BLaER1 treated with 17β-estradiol and CSF1 and Interleukin-3, amounts not matched to agents 10 nM and 100 nM (cell line): ENCODE results near the gene DNAH2.

Source experiments
- H3K27ac ChIP-seq, 11 experiments: shearing (Covaris generic); formaldehyde crosslinking; 2 replicates each; pipeline ENCODE4 v1.8.1; 2022
- H3K27me3 ChIP-seq, 11 experiments: shearing (Covaris generic); formaldehyde crosslinking; 2 replicates each; pipeline ENCODE4 v1.8.1; 2022
- H3K36me3 ChIP-seq, 11 experiments: shearing (Covaris generic); formaldehyde crosslinking; 2 replicates each; pipeline ENCODE4 v1.8.1; 2022
- H3K4me1 ChIP-seq, 10 experiments: shearing (Covaris generic); formaldehyde crosslinking; 2 replicates each; pipeline ENCODE4 v1.8.1; 2022
- H3K4me2 ChIP-seq, 11 experiments: shearing (Covaris generic); formaldehyde crosslinking; 2 replicates each; pipeline ENCODE4 v1.8.1; 2022
- H3K4me3 ChIP-seq, 10 experiments: shearing (Covaris generic); formaldehyde crosslinking; 2 replicates each; pipeline ENCODE4 v1.8.1; 2022
- H3K9ac ChIP-seq, 11 experiments: shearing (Covaris generic); formaldehyde crosslinking; 2 replicates each; pipeline ENCODE4 v1.8.1; 2022
- H3K9me3 ChIP-seq, 11 experiments: shearing (Covaris generic); formaldehyde crosslinking; replicated peaks in 1 of 11; 2 replicates each; pipeline ENCODE4 v1.8.1; 2022
- H4K20me1 ChIP-seq, 11 experiments: shearing (Covaris generic); formaldehyde crosslinking; 2 replicates each; pipeline ENCODE4 v1.8.1; 2022
- Cebpa-rat ChIP-seq, 11 experiments: shearing (Covaris generic); IDR thresholded peaks; 2 replicates each; pipeline ENCODE4 v1.8.1; 2022

DNAH2 gene

DNA sequence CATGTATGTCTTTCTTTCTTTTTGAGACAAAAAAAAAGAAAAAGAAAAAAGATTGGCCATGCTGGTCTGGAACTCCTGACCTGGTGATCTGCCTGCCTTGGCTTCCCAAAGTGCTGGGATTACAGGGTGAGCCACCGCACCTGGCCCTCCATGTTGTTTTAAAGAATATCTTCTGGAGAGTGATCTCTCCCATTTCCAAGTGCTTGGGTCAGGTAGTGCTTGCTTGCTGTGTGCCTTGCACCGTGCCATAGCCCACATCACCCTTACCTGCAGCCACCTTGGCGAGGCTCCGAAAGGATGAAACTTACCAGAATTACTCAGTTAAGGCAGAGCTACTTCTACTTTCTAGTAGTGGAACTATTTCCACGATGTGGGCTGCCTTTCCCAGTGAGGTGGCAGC, 97.4 kb downstream of the DNAH2 start:
- Histone ChIP-seq H3K4me2 (no peak overlapping the region), H3K9ac (no peak overlapping the region), H3K4me3 (no peak overlapping the region), H3K27ac (no peak overlapping the region), H3K9me3 (no peaks in the 10 kb centered on the region), H3K36me3 (no peaks in the 10 kb centered on the region), H3K4me1 (peaks cover 0 to 18% (median 8%) of the 10 kb centered on the region in 10 experiments; a peak in 17 of 20 replicates), H3K27me3 (no peaks in the 10 kb centered on the region), H4K20me1 (no peaks in the 10 kb centered on the region)
- TF ChIP-seq Cebpa-rat (IDR thresholded peaks at IDR 0.05): no peak

DNA sequence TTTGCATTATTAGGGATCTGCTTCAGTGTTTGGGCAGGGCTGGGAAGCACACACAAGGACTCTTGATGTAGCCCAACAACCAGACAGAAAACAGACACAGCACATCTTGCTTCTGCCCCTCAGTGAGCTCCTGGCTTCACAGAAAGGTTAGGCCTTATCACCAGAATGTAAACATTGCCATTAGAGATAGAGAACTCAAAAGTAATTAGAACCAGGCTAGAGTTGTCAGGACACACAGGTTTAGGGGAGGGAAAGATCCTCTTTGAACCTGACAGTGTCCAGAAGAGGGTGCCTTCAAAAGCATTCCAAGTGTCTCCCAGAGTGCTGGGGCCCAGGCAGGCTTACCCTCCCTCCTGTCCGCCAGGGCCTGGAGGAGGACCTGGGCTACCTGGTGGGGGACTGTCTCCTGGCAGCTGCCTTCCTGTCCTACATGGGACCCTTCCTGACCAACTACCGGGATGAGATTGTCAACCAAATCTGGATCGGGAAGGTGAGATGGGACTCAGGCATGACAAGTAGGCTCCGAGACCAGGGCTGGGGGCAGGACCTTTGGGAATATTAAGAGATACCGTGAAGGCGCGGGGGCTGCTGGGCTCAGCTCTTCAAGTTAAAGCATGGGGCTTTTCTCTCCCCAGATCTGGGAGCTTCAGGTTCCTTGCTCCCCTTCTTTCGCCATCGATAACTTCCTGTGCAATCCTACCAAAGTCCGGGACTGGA, 99.5 kb downstream of the DNAH2 start:
- no peaks in the 10 kb centered on the region for H3K36me3 ChIP-seq
- no peaks in the 10 kb centered on the region for H4K20me1 ChIP-seq
- no peak for TF ChIP-seq Cebpa-rat (IDR thresholded peaks at IDR 0.05)
- no peaks in the 10 kb centered on the region for H3K4me1 ChIP-seq
- no peak overlapping the region for H3K4me2 ChIP-seq
- no peak overlapping the region for H3K27ac ChIP-seq
- no peak overlapping the region for H3K4me3 ChIP-seq
- no peaks in the 10 kb centered on the region for H3K27me3 ChIP-seq
- H3K9me3 ChIP-seq: no peaks in the 10 kb centered on the region
- H3K9ac ChIP-seq: no peak overlapping the region

DNA sequence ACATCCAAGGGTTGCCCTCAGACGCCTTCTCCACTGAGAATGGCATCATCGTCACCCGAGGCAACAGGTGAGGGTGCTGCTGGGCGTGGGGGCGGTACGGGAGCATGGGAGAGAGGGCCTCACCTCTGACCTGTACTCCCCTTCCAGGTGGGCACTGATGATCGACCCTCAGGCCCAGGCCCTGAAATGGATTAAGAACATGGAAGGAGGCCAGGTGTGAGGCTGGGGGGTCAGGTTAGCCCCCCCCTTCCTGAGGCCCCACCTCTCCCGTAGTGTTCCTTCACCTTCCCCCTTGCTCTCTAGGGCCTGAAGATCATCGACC, 100.1 kb downstream of the DNAH2 start:
- no peak for TF ChIP-seq Cebpa-rat (IDR thresholded peaks at IDR 0.05)
- no peak overlapping the region for H3K27ac ChIP-seq
- H3K9ac ChIP-seq: no peak overlapping the region
- no peaks in the 10 kb centered on the region for H4K20me1 ChIP-seq
- H3K4me3 ChIP-seq: no peak overlapping the region
- H3K36me3 ChIP-seq: no peaks in the 10 kb centered on the region
- no peaks in the 10 kb centered on the region for H3K27me3 ChIP-seq
- H3K4me1 ChIP-seq: no peaks in the 10 kb centered on the region
- H3K9me3 ChIP-seq: no peaks in the 10 kb centered on the region
- no peak overlapping the region for H3K4me2 ChIP-seq

DNA sequence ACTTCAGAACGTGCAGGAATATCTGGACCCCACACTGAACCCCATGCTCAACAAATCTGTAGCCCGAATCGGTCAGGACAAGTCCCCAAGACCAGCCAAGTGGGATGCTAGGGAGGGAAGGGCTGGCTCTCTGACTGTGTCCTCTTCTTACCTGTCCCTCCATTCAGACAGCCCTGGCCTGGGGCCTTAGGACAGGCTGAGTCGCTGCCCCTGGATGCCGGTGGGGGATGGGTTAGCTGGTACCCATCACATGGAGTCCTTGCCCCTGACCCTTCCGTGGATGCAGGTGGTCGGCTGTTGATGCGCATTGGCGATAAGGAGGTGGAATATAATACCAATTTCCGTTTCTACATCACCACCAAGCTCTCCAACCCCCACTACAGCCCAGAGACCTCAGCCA, 100.5 kb downstream of the DNAH2 start:
- Histone ChIP-seq H3K27ac (no peak overlapping the region), H3K27me3 (no peaks in the 10 kb centered on the region), H4K20me1 (no peaks in the 10 kb centered on the region), H3K9ac (no peak overlapping the region), H3K4me3 (no peak overlapping the region), H3K4me1 (no peaks in the 10 kb centered on the region), H3K4me2 (no peak overlapping the region), H3K36me3 (no peaks in the 10 kb centered on the region), H3K9me3 (no peaks in the 10 kb centered on the region)
- TF ChIP-seq Cebpa-rat (IDR thresholded peaks at IDR 0.05): no peak

DNA sequence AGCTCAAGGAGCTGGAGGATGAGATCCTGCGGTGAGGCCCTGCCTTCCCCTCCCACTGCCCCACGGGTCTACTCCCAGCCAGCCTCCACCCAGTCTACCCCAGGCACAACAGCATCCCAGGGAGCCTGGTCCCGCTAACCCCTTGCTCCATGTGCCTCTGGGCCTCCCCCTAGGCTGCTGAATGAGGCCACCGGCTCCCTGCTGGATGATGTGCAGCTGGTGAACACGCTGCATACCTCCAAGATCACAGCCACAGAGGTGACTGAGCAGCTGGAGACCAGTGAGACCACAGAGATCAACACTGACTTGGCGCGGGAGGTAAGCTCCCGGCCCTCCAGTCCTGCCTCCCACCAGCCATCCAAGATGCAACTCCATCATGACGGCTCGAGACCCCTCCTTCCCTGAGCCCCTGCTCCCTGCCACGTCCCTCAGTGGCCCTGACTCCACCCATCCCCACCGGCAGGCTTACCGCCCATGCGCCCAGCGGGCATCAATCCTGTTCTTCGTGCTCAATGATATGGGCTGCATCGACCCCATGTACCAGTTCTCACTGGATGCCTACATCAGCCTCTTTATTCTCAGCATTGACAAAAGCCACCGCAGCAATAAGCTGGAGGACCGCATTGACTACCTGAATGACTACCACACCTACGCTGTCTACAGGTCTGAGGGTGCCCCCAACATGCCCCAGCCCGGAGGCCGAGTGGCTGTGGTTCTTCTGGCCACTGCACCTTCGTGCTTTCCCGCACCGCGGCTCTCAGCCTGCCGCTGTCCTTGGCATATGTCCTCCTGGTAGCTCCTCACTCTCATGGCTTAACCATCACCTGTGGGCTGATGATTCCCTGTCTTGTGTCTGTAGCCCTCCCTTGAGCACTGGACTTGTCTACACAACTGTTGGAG, 101.5 kb downstream of the DNAH2 start:
- H3K9me3 ChIP-seq: no peaks in the 10 kb centered on the region
- no peaks in the 10 kb centered on the region for H3K36me3 ChIP-seq
- no peak for TF ChIP-seq Cebpa-rat (IDR thresholded peaks at IDR 0.05)
- H3K4me2 ChIP-seq: no peak overlapping the region
- H3K27ac ChIP-seq: no peak overlapping the region
- H3K4me1 ChIP-seq: no peaks in the 10 kb centered on the region
- no peak overlapping the region for H3K9ac ChIP-seq
- no peaks in the 10 kb centered on the region for H4K20me1 ChIP-seq
- H3K27me3 ChIP-seq: no peaks in the 10 kb centered on the region
- H3K4me3 ChIP-seq: no peak overlapping the region

GRCh38 chr17:7820231-7820630, 102.7 kb downstream of the DNAH2 start:
- TF ChIP-seq Cebpa-rat (IDR thresholded peaks at IDR 0.05): no peak

DNA sequence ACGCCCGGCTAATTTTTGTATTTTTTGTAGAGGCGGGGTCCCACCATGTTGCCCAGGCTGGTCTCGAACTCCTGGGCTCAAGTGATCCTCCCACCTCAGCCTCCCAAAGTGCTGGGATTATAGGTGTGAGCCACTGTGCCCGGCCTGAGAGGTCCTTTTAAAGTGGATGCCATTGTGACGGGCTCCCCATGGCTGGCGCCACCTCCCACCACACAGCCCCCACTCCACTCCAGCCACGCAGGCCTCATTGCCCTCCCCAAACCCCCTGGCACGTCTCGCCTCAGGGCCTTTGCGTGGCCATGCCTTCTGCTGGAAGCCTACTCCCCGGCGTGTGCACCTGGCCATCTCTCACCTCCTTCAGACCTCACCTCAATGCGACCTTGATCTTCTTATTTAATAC, 104.6 kb downstream of the DNAH2 start:
- Histone ChIP-seq H3K4me1 (peaks cover 4 to 14% (median 9%) of the 10 kb centered on the region in 10 experiments; a peak in 17 of 20 replicates), H3K27me3 (no peaks in the 10 kb centered on the region), H3K36me3 (no peaks in the 10 kb centered on the region), H3K4me2 (no peak overlapping the region), H3K27ac (no peak overlapping the region), H3K4me3 (no peak overlapping the region), H3K9me3 (no peaks in the 10 kb centered on the region), H3K9ac (peak overlapping the region in 1 of 11 experiments; percentile 20; a peak in 1 of 22 replicates), H4K20me1 (no peaks in the 10 kb centered on the region)
- TF ChIP-seq Cebpa-rat (IDR thresholded peaks at IDR 0.05): no peak

More at GRCh38 chr17:7820231-7820630, 102.7 kb downstream of the DNAH2 start:
- H3K27ac ChIP-seq: no peak overlapping the region
- H3K9me3 ChIP-seq: no peaks in the 10 kb centered on the region
- H3K27me3 ChIP-seq: no peaks in the 10 kb centered on the region
- no peaks in the 10 kb centered on the region for H4K20me1 ChIP-seq
- no peak overlapping the region for H3K9ac ChIP-seq
- peaks cover 4 to 11% (median 9%) of the 10 kb centered on the region in 10 experiments; a peak in 17 of 20 replicates for H3K4me1 ChIP-seq
- no peak overlapping the region for H3K4me2 ChIP-seq
- H3K36me3 ChIP-seq: no peaks in the 10 kb centered on the region
- H3K4me3 ChIP-seq: no peak overlapping the region

DNA sequence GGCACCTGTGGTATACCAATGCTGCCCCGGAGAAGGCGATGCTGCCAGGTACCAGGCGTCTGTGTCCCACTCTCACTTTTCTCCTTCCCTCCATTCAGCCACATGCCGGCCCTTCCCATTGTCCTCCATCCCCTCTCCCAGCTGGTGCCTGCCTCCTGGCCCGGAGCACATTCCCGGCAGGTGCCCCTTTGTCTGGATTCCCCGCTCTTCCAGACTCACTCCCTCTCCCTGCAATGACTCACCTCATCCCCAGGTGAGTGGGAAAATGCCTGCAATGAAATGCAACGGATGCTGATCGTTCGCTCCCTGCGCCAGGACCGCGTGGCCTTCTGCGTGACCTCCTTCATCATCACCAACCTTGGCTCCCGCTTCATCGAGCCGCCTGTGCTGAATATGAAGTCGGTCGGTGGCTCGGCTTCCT, 106.0 kb downstream of the DNAH2 start:
- Histone ChIP-seq H3K9me3 (no peaks in the 10 kb centered on the region), H3K4me1 (peaks cover 4 to 14% (median 9%) of the 10 kb centered on the region in 10 experiments; a peak in 17 of 20 replicates), H3K4me3 (no peak overlapping the region), H3K9ac (no peak overlapping the region), H3K36me3 (no peaks in the 10 kb centered on the region), H3K27me3 (no peaks in the 10 kb centered on the region), H3K27ac (no peak overlapping the region), H4K20me1 (no peaks in the 10 kb centered on the region), H3K4me2 (no peak overlapping the region)
- no peak for TF ChIP-seq Cebpa-rat (IDR thresholded peaks at IDR 0.05)

DNA sequence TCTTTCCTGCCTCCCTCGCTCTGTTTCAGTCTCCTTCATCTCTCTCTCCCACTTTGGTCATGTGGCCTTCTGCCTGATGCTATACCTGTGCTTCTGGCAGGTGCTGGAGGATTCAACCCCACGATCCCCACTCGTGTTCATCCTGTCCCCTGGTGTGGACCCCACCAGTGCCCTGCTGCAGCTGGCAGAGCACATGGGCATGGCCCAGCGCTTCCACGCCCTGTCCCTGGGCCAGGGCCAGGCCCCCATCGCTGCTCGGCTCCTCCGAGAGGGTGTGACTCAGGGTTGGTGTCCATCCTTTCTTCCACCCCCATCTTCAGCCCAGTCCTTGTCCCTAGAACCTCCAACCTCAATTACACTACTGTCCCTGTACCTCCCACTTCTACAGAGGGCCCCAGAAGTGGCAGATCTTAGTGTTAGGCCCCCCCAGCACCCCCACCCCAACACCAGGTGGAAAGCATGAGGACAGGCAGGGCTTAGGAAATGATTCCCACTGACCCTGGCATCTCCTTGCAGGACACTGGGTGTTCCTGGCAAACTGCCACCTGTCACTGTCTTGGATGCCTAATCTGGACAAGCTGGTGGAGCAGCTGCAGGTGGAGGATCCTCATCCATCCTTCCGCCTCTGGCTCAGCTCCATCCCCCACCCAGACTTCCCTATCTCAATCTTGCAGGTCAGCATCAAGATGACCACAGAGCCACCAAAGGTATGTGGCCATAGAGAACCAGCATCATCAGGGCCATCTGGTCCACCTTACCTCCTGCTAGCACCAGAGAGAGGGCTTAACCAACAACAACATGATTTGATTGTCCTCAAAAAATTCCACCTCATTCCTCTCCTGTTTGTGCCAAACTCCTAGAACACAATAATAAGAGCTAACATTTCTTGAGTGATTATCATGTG, 106.7 kb downstream of the DNAH2 start:
- Histone ChIP-seq H3K4me3 (no peak overlapping the region), H3K27ac (no peak overlapping the region), H3K36me3 (no peaks in the 10 kb centered on the region), H3K27me3 (no peaks in the 10 kb centered on the region), H3K4me1 (peaks cover 4 to 14% (median 9%) of the 10 kb centered on the region in 10 experiments; a peak in 17 of 20 replicates), H4K20me1 (no peaks in the 10 kb centered on the region), H3K9me3 (no peaks in the 10 kb centered on the region), H3K9ac (no peak overlapping the region; a peak in 1 of 22 replicates), H3K4me2 (peak overlapping the region in 6 of 11 experiments; percentile 4 to 32 (median 21); a peak in 6 of 22 replicates)
- no peak for TF ChIP-seq Cebpa-rat (IDR thresholded peaks at IDR 0.05)
